Measurements from ENCODE around the gene CNTN5.

GRCh38 chr11:100240025-100240539 is 1219.3 kb downstream of the CNTN5 start:
- TF ChIP-seq CTCF (IDR thresholded peaks at IDR 0.05 in 4 of 5, conservative IDR thresholded peaks at IDR 0.05 in 1 of 5): no peak
- no peak for TF ChIP-seq POLR2A (IDR thresholded peaks at IDR 0.05)

All from gastrocnemius medialis (tissue), 4 donors.